ENCODE measurements around the gene ACTR5.
"Not testable (repeated sequence)": the region's sequence is repeated elsewhere in the genome, so short reads cannot be mapped to it uniquely, and the experiment has no call there.

Gene ACTR5

DNA sequence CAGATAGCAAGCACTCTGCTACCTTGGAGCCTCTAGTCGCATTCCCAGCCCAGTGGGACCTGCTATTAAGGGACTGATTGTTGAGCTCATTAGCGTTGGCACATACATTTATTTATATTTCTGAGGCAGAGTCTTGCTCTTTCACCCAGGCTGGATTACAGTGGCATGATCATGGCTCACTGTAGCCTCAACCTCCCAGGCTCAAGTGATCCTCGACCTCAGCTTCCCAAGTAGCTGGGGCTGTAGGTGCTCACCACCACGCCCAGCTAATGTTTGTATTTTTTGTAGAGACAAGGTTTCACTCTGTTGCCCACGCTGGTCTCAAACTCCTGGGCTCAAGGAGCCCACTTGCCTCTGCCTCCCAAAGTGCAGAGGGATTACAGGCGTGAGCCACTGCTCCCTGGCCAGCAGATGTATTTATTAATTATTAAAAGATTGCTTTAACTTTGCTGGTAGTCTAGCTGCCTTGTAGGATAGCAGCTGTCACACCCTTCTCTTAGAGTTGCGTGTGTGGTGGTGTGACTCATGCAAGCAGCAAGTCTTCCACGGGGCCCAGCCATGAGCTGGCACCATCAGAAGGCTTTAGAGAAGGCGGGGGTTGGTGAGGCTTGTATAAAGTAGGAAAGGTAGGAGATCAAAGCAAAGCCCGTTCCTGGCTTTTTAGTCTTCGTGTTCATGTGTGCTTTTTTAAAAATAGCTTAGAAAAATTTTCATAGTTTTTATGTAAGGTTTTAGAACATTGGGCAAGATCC is 16.5 kb downstream of the ACTR5 start:
- DNase-seq (ENCODE audit: low read depth, low spot score), result no peak

DNA sequence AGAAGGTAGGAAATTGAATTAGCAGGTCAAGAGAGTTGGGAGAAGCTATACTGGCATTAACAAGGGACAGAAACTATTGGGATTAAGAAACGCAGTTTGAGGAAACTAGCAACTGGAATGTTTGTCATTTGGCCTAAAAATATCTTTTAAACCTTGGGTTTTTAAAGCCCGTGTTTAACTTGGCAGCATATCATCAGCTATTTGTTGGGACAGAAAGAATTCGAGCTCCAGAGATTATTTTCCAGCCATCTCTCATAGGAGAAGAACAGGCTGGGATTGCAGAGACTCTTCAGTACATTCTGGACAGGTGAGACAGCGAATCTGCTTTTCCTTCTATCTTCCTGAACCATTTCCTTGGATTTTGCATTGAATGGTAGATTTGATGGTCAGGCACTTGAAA is 17.8 kb downstream of the ACTR5 start:
- DNase-seq (ENCODE audit: low read depth, low spot score), result no peak

DNA sequence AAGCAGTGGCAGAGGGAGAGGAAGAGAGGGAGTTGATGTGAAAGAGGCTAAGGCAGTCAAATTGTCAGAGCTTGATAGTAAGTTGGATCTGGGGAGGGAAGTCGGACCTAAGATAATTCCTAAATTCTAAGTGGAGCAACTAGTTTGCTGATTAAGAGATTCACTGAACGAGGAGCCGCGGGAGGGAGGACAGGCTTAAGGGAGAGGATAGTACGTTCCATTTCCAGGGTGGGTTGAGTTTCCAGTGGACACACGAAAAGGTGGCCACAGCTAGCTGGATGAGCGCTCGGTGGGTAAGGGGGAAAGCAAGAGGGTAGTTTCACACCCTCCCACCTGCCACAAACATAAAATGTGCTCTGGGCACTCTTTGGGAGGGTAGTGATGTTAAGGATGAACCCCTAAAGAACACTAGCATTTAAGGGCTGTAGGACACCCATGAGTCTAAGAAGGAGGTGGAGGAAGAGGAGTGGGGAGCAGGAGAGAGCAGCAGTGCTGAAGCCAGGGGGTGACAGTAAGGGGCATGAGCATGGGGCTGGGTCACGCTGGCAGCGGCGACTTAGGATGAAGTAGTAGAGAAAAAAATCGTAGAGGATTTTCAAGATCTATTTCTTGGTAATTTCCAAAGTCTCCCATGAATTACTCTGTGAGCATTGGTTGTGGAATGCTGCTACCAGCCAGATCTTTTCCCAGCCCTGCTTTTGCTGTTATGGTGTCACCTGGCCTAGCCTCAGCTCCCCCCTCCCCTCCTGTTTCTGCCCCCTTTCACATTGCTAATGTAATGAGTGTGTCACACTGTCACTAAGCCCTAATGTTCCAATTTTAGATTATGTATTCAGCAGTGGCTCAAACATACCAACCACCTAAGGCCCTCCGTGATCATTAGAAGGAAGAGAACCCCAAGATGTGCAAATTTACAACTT is 21.4 kb downstream of the ACTR5 start:
- DNase-seq (ENCODE audit: low read depth, low spot score), result no peak

DNA sequence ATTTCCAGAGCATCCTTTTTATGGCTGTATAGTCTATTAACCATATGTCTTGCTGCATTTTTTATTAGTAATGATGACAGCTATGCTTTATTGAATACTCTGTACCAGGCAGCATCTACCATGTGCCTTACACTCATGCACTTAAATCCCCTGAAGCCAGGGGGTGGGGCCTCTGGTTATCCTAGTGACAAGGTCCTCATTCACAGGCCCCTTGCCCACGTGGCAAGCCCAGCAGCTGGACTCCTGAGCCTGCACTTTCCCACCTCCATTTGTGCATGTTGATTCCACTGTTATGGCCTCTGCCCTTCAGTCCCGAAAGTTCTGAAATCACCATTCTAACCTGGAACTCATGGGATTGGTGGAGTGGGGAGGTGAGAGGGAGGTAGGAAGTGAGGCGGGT is 22.3 kb downstream of the ACTR5 start:
- no peak for DNase-seq (ENCODE audit: low read depth, low spot score)

DNA sequence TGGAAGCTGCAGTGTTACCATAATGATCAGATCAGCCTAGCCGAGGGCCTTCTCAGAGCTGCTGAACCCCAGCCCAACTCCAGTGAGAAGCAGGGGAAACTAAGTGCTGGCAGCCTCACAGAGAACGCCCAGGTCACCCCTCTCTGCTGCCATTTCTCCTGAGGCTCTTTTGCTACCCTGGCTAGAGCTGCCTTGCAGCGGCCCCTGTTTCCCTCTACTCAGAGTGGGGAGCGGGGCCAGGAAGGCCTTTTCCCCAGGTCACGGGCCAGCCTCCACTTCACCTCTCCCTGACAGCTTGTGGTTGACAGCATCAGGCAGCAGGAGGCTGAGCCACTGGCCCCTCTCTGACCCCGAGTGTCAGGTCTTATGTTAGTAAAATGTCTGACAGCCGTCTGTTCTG is 22.7 kb downstream of the ACTR5 start:
- DNase-seq (ENCODE audit: low read depth, low spot score), result no peak

DNA sequence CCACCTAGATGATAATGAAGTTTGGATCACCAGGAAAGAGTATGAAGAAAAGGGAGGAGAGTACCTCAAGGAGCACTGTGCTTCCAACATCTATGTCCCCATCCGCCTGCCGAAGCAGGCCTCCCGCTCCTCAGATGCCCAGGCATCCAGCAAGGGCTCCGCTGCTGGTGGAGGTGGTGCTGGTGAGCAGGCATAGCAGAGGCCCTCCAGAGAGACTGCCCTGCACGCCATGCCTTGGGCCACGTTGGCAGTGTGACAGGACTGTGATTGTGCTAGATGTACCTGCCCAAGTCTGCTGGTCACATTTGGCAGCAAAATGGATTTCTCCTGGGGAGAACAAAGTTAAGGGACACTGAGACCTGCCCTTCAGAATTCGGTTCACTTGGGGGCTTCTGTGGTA is 23.4 kb downstream of the ACTR5 start:
- no peak for DNase-seq (ENCODE audit: low read depth, low spot score)

DNA sequence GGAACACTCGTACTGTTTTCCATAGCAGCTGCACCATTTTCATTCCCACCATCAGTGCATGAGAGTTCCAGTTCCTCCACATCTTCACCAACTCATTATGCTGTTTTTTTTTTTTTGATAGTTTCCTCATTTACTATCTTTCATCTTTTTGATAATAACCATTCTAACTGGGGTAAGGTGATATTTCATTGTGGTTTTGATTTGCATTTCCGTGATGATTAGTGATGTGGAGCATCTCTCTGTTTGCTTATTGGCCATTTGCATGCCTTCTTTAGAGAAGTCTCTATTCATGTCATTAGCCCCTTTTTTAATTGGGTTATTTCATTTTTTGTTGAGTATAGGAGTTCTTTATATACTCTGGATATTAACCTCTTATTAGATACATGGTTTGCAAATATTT is 25.9 kb downstream of the ACTR5 start:
- no peak for DNase-seq (ENCODE audit: low read depth, low spot score)

DNA sequence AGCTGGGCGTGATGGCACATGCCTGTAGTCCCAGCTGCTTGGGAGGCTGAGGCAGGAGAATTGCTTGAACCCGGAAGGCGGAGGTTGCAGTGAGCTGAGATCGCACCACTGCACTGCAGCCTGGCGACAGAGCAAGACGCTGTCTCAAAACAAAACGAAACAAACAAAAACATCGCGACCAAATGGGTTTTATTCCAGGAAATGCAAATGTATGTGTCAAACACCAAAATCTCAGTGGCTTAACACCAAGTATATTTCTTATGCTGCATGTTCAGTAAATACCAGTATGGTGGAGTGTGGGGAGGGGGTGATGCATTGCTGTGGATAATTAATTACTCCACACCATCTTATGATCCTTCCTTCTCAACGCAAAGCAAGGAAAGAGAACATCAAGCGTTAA is 28.1 kb downstream of the ACTR5 start:
- DNase-seq (ENCODE audit: low read depth, low spot score), result no peak

DNA sequence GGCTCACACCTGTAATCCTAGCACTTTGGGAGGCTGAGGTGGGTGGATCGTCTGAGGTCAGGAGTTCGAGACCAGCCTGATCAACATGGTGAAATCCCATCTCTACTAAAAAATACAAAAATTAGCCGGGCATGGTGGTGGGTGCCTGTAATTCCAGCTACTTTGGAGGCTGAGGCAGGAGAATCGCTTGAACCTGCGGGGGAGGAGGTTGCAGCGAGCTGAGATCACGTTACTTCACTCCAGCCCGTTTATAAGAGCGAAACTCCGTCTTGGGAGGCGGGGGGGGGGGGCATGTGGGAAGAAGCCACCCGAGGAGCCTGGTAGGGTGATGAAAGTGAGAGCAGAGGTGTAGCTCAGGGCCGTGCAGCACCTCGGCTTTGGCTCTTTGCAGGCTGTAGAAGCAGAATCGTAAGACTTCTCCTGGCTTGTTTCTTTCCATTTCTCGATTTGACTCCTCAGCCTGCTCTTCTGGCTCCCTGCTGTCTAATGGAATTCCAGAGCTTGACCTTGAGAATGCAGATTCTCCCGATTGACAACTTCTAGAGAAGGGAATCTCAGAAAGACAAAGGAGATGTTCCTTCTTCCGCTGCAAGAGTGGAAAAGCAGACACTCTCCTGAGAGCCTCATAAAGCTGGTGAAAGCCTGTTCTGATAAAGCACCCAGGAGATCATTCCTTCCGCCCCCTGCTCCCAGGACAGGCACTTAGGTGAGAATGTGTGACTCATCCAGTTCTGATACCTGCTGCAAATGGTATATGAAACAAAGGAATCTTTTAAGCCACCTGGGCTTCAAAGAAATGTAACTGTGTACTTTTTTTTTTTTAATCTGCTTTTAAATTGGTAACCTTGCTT is 31.2 kb downstream of the ACTR5 start:
- peak; percentile 77 for DNase-seq (ENCODE audit: low read depth, low spot score)

DNA sequence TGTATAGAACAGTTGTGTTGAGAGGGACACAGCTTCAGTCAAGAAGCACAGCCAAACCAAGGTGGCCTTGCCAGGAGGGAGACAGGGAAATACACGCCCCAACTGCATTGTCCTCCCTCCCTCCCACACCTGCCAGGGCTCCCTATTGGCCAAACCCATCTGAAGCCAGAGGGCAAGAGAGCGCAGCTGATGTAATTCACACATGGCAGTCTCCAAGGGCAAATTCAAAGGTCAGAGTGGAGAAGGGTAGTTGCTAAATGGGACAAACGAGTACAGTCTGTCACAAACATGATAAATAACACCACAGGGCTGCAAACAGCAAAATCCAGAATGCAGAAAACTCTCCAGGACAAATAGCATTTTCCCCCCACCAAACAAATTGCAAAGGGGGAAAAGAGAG is 34.0 kb downstream of the ACTR5 start:
- no peak for DNase-seq (ENCODE audit: low read depth, low spot score)

DNA sequence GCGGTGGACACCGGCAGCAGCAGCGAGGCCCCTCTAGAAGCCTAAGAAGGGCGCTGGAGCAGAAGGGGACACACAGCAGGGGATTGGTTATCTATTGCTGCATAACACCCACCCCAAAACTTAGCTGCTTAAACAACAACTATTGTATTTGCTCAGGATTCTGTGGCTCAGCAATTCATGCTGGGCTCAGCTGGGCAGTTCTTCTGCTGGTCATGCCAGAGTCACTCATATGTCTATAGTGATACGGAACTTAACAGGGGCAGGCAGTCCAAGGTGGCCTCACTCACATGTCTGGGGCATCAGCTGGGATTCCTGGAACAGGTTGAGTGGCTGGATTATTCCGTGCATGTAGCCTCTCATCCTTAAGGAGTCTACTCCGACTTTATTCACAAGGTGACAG is 39.6 kb downstream of the ACTR5 start:
- DNase-seq (ENCODE audit: low read depth, low spot score), result no peak

DNA sequence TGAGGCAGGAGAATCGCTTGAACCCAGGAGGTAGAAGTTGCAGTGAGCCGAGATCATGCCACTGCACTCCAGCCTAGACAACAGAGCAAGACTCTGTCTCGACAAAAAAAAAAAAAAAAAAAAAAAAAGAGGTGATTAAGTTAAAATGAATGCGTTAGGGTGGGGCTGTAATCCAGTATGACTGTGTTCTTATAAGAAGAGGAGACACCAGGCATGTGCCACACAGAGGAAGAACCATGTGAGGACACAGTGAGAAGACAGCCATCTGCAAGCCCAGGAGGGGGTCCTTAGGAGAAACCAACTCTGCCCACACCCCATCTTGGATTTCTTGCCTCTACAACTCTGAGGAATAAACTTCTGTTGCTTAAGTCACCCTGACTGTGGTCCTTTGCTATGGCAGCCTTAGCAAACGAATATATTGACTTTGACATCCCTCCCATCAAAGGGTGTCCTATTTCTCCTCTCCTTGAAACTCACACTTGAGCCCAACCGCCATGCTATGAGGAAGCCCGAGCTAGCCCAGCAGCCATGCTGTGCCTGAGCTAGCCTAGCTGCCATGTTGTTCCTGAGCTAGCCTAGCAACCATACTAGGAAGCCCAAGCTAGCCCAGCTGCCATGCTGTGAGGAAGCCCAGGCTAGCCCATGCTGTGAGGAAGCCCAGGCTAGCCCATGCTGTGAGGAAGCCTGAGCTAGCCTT is 41.4 kb downstream of the ACTR5 start:
- no peak for DNase-seq (ENCODE audit: low read depth, low spot score)

DNA sequence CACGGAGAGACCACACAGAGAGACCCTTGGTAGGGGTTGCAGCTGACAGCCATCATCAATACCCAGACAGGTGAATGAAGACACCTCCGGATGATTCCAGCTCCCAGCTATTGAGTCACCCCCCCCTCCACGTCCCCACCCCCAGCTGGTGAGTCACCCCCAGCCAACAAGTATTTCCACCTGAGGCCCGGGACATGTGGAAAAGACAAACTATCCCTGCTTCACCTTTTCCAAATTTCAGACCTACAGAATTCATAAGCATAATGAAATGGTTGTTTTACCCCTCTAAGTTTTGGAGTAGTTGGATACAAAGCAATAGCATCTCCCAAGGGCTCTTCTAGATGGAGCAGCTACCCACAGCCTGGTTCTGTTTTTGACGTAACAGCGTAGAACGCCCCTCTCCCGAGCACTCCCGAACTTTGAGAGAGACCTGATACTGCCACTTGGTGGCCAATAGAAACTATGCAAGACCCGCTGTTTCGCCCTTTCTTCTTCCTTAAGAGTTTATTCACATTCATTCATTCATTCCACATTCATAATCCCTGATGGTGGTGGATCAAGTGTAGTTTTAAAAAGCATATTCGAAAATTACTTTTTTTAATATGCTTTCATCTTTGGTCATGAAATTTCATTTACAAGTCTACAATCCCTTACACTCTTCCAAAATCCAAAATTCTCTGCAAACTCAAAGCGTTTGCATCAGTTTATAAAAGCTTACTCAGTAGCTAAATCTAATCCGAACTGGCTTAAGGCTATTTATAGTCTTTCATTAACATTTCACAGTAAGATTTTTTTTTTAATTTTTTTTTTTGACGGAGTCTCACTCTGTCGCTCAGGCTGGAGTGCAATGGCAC is 42.2 kb downstream of the ACTR5 start:
- DNase-seq (ENCODE audit: low read depth, low spot score), result peak; percentile 50

DNA sequence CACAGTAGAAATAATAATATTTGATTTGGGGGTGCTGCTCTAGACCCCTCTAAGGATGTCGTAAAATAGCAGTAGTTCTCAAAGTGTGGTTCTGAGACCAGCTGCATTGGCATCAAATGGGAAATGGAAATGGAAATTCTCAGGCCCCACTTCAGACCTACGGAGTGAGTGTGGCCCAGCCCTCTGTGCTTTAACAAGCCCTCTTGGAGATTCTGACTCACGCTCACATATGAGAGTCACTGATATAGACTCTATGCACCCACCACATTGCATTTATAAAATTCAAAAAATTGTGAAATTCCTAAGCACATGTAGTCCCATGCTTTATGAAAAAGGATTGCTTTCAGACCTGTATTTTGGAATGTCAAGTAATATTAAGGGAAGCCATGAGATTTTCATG is 43.0 kb downstream of the ACTR5 start:
- no peak for DNase-seq (ENCODE audit: low read depth, low spot score)

DNA sequence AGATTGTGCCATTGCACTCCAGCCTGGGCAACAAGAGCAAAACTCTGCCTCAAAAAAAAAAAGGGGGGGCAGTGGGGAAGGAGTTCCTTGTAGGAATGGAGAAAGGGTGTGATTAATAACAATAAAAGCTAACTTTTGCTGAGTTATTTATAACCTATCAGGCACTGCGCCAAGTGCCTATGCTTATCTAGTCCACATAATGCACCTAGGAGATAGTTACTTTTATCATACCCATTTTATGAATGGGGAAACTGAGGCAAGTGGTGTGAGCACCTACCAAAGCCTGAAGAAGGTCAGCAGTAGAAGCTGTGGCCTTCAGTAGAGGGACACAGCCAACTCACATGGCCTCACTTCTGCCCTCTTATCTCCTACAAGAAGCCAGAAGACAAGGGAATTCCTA is 43.7 kb downstream of the ACTR5 start:
- DNase-seq (ENCODE audit: low read depth, low spot score), result no peak

DNA sequence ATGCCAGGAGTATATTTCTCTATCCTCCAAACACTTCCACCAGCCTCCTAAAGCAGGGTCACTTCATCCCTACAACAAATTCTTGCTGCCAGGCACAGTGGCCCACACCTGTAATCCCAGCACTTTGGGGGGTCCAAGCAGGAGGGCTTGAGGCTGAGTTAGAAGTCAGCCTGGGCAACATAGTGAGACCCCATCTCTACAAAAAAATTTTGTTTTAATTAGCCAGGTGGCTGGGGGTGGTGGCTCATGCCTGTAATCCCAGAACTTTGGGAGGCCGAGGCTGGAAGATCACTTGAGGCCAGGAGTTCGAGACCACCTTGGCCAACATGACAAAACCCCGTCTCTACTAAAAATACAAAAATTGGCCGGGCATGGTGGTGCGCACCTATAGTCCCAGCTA is 45.8 kb downstream of the ACTR5 start:
- DNase-seq (ENCODE audit: low read depth, low spot score), result not testable (repeated sequence)

DNA sequence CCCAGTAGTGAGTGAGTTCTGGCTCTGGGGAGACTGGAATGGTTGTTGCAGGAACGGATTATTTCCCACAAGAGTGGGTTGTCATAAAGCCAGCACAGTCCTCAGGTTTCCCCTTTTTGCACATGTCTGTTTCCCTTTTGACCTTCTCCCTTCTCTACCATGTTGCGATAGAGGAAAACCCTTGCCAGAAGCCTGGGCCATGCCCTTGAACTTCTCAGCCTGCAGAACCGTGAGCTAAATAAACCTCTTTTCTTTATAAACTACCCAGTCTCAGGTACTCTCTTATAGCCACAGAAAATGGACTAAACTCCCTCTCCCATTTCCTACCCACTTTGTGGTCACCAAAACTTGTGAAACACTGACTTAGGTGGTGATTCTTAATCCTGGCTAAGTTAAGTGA is 50.0 kb downstream of the ACTR5 start:
- DNase-seq (ENCODE audit: low read depth, low spot score), result no peak

DNA sequence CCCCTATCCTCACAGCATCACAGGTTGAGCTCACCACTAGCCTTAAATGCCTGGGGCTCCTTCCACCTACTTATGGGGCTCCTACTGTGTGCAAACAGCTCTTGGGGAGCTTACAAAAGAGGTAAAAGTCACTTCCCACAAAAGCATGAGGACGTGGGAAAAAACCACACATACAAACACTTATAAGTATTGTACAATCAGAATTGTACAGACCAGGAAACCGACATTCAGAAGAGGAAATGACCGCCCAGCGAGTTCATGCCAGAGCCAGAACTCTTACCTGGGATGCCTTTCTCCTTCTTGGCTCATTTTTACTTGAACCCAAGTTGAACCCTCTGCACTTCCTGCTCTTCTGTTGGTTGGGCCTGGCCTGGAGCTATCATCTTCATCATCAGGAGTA is 50.9 kb downstream of the ACTR5 start:
- DNase-seq (ENCODE audit: low read depth, low spot score), result no peak

DNA sequence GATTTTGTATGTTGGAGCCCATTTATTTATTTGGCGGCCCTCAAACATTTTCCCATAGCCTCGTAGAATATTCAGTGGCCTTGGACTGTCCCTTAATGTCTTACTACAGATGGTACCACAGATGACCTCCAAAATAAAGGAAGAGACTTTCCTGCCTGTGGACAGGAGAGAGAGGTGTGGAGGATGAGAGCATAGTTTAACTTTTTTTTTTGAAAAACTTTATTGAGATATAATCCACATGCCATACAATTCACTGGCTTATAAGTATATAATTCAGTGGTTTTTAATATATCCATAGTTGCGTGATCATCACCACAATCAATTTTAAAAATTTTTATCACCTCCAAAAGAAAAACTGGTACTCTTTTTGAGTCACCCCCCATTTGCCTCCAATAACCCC is 52.6 kb downstream of the ACTR5 start:
- no peak for DNase-seq (ENCODE audit: low read depth, low spot score)

DNA sequence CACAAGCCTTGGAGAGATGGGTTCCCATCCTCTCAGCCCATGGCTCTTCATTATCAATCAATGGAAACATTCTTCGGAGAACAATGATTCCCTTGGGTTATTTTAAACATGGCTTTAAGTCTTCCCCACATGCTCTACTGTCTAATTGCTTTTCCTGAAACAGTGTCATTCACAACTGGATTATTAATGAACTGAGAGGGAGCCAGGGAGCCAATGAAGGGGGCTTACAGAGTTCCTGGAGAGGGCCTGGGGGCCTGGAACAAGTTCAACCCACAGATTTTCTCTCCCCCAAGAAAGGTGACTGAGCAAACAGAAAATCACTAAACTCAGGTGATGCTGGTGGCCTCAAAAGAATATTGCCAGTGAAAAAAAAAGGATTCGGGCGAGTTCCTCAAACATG is 56.0 kb downstream of the ACTR5 start:
- no peak for DNase-seq (ENCODE audit: low read depth, low spot score)

All from ELF-1 (cell line).